Measurements from ENCODE around the gene HUNK.

The HUNK gene

DNA sequence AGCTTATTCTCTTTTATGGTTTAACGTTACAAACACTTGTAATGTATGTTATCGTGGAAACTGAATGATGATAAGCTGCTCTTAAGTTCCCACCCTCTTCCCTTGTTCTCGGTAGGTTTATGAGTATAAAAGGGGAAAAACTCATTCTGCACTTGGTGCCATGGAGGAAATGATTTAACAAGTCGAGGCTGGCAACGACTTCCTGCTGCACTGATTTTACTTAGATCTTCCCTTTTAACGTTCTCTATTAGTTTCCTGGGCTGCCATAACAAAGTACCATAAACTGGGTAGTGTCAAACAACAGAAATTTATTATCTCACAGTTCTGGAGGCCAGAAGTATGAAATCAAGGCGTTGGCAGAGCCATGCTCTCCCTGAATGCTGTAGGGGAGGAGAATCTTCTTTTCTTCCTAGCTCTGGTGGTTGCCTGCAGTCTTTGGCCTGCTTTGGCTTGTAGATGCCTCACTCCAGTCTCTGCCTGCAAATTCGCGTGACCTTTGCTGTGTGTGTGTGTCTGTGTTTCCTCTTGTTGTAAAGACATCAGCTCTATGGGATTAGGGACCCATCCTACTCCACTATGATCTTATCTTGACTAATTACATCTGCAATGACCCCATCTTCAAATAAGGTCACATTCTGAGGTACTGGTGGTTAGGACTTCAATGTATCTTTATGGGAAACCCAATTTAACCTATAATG lies 26.3 kb downstream of the HUNK start:
- no peak for FAIRE-seq

DNA sequence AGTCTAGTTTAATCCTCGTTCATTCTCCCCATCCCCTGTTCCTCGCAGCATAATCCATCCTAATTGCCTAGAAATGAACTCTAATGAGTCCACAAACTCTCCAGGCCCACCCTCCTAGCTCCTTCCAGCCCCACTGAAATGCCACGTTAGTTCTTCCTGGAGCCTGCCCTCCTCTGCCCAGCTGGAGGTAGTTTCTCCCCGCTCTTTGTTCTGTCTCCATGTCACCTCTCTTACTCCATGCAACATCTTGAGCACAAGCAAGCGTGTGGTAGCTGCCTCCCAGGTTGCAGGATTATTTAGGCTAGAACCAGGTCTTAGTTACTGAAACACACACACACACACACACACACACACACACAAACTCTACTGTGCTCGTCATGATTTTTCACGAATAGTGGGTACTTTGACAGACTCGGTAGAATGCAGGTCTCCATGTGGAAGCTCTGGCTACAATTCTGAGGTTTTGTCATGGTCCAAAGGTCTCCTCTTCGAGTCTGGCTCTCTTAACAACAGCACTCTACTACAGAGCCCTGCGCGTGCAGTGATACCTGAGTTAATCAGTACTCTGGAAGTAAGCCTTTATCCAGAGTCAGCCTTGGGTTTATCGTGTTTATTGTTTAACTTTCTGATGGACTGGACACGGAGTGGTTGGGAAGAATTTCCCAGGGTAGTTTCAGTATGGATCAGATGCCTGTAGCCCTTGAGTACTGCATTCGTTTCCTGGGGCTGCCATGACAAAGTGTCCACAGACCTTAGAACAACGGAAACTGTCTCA lies 27.5 kb downstream of the HUNK start:
- no peak for FAIRE-seq

DNA sequence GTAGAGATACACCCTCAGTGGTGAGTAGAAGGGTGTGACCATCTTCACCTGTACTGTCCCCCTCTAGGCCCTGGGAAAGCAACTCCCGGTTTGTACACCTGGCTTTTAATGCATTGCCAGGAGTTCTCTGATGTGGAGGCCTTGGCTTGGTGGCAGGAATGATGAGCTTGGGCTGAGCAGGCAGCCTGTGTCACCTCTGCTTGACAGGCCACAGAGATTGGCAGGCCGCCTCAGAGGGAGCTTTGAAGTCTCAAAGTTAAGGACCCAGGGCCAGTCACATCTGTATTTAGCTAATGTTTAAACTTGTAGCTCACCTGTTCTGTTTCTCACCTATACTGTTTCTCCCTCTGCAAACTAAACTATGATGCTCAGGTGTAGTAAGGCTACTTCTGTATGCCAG lies 28.5 kb downstream of the HUNK start:
- no peak for FAIRE-seq

DNA sequence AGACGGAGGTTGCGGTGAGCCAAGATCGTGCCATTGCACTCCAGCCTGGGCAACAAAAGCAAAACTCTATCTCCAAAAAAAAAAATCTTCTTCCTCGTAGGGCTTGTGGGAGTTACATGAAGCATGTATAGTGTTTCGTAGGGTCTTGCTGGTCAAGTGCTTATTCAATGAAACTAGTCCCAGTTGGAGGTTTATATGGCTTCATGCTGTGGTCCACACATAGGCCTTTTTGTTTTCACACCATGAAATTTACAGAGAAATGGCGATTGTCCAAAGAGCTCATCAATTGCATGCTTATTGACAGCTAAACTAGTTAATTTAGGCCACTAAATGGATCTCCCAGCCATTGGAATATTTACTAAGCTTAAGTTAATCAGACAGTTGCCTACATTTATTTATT lies 29.6 kb downstream of the HUNK start:
- no peak for FAIRE-seq

DNA sequence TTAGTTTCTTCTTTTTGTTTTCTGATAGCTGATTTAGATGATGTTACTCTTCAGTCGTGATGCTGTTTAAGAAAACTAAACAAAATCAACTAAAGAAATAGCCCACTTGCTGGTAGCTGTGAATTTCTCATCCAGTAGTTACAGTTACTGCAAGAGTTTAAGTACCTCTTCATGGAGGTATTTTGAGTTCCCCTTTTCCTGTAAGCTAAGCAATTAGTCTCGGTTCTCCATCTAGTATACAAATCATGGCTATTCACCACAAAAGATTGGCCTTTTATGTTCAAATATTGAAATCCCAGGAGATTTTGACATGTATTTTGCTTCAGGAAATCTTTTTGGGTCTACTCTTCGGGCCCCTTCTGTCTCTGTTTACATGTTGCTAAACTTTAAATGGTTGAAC lies 31.1 kb downstream of the HUNK start:
- FAIRE-seq, result no peak

DNA sequence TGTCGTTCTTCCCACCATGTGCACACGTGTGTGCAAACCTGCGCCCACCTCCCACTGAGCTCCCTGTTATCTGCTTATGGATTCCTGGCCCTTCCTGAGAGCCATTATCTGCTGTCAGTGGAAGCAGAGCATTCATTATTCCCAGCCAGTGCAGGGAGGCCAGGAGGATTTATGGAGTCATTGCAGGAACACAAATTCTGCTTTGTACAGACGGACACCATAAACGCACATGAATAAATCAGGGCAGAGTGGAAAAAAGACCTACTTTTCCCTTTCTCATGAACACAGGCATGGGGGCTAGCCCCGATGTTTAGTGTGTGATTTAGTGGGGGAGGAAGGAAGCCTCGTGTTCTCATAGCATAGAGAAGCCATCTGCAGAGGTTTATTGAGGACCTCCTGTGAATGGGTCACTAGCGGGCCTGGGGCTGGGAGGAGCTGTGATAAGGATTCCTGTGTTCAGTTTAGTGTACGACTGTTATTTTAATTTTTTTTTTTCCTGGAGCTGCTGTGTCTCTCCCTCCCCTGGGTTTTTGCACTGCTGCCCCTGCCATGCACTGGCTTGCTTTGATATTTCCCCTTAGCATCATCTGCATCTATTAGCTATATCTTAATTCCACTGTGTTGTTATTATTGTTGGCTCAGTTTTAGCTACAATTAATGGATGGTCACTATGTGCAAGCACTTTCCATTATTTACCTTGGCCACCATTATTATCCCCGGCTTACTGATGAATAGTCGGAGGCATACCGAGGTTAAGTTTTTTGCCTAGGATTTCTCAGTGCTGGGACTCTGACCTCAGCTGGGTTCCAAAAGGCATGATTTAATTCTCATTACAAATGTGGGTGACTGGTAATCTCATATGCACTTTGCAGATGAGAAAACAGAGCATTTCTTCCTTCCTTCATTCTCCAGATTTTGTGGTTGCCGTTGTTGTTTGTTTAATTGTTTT lies 33.0 kb downstream of the HUNK start:
- no peak for FAIRE-seq

DNA sequence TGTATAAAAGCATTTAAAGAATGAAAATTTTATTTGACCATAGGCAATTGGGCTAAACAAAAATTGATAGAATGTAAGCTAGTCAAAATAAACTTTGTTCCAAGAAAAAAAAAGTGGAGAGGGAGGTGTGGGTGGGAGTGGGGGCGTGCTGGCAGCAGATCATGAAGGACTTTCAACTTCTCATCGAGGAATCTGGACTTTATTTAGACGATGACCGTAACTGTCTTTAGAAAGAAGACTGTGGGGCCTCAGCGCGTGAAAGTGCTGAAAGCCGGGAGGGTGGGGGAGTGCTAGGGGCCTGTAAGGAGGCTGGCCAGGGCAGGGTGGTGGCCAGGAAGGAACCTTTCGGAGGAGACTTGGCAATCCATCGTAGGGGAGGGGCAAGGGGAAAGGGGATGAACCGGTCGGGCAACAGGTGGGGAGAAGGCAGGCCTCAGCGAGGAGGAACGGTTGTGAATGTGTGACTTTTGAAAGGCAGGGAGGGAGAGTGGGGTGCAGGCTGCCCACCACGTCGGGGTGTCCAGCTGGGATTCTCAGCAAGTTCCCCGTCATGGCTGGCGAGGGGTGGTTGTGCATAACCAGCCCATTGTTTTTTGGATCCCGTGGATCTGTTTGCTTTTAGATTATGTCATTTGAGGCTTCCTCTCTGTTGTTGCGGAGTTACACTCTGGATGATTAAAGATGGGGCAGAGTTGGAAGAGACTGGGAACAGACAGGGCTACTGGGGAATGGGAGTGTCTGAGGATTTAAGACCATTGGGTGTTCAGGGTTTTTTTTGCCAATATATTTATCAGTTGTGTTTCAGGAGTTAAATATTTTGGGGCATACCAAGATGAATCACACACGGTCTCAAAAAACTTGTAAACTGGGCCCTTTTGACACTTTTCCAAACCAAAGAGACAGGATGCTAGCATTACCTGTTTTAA lies 35.5 kb downstream of the HUNK start:
- no peak for FAIRE-seq

DNA sequence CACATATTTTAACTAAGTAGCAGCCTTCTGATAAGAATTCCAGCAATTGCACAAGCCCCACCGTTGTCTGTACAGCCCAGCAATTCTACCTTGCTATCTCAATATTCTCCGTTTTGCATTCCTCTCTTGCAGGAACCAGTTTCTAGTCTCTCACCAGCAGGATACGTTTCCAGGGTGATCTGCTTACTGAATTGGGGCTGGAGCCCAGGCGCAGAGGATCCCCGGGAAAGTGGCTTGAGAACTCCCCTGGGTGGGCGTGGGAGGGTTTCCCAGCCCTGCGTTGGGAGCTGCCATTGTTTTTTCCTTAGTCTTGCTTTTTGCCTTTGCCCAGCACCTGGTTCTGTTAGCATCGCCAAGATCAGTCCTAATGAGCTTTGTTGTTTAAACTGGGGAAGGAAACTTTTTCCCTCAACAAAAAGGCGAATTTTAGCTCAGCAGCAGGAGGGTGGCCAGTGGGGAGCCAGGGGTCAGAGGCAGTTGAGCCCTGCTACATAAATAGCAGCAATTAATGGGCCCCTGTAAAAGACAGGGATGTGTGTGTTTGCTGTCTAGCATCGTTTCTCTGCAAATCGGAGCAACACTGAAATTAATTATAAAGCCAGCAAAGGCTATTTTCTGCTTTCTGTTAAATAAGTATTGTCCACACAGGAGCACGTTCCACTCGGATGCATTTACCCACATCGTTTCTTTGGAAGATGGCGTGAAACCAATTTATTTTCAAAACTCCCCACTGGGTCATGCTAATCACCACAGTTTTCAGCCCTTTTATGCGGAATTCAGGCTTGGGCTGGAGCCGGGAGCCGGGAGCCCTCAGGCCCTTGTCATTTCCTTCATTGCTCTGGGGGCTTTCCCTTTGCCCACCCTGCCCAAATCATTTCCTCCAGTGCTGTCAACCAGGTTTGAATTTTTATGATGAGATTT lies 36.6 kb downstream of the HUNK start:
- FAIRE-seq, result no peak

DNA sequence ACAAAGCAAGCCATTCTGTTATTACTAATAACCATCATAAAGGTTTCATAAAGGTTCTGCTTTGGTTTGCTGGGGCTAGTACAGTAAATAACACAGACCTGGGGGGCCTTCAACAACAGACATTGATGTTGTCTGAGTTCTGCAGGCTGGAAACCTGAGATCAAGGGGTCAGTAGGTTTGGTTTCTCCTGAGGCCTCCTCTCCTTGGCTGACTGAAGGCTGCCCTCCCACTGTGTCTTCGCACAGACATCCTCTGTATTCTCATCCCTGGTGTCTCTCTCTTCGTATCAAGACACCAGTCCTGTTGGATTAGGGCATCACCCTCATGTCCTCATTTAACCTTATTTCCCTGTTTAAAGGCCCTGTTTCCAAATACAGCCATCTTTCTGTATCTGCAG lies 37.3 kb downstream of the HUNK start:
- no peak for FAIRE-seq

DNA sequence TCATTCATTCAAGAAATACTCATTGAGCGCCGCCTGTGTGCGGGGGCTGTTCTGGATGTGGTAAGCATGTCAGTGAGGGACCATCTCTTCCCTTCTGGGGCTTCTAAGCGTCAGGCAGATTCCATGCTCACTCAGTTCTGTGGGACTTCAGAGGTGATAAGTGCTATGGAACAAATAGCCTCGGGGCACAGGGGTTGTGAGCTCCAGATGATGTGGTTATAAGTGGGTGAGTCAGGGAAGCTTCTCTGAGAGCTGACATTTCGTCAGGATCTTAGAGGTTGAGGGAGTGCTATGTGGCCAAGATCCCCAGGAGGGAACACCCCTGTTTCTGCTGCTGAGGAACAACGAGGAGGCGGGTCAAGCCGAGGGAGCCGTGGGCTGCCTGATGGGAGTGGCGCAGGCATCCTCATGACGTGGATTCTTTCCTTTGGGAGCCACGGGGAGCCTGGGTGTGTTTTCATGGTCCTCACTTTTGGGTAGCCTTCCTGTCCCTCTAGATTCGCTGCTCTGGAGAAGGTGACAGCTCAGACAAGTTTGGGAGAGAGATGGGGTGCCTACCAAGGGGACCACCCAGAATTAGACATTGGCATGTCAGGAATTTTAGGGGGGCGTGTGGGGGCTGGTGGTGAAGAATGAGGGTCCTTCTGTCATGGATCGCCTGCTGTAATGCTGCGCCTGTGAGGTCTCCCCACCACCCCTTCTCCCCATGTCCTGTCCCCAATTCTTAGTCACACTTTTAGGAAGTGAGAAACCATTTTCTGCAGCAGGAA lies 38.5 kb downstream of the HUNK start:
- FAIRE-seq, result no peak

DNA sequence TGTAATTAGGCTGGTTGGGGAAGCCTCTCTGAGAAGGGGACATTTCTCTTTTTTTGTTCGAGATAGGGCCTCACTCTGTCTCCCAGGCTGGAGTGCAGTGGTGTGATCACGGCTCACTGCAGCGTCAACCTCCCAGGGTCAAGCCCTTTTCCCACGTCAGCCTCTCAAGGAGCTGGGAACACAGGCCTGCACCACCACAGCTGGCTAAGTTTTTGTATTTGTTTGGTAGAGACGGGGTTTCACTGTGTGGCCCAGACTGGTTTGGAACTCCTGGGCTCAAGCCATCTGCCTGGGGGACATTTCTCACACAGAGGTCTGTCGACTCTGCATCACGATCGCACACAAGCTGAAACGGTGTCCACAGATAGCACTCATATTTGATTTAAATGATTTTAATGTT lies 39.7 kb downstream of the HUNK start:
- FAIRE-seq, result no peak

DNA sequence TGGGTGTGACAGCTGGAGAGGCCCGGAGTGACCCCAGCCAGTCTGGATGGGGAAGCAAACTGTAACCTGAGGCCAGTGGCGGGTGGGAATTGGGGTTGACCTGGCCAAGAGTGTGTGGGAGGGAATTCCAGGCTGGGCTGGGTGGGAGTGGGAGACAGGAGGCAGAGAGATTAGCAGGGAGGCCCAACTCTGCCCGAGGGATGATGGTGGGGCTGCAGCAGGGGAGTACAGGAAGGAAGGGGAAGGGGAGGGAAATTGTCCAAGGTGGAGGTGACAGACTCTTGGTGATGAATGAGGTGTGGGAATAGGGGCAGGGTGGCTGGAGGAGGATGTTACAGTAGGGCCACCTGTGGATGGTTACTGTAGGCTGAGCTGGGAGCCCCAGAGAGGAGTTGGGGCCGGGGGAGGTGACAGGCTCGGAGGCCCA lies 40.4 kb downstream of the HUNK start:
- FAIRE-seq, result no peak

DNA sequence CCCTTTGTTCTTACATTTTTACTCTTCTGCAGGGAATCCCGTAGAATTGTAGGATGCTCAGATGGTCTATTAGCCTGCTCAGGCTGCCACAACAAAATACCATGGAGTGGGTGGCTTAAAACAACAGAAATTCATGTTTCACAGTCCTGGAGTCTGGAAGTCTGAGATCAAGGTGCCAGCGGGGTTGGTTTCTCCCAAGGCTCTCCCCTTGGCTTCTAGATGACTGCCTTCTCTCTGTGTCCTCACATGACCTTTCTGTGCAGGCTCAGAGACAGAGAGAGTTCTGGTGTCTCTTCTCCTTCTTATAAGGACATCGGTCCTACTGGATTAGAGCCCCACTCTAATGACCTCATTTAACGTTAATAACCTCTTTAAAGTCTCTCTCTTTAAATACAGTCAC lies 41.7 kb downstream of the HUNK start:
- no peak for FAIRE-seq

DNA sequence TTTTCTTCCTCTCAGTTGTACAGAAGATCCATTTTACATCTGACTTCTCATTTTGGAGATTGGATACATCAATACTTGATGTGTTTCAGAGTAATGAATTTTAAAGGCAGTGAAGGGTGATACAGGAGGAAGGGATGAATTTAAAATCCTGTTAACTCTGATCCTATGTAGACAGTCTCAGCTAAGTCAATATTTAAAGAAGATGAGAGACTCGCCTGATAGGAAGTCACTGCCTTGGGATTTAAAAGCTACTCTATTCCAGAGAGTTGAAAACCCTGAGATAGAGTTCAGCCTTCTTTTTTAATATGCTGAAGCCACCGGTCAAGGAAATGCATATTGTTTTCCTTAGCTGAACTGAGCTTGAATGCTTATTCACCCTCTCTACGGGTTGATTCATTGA lies 42.7 kb downstream of the HUNK start:
- FAIRE-seq, result no peak

DNA sequence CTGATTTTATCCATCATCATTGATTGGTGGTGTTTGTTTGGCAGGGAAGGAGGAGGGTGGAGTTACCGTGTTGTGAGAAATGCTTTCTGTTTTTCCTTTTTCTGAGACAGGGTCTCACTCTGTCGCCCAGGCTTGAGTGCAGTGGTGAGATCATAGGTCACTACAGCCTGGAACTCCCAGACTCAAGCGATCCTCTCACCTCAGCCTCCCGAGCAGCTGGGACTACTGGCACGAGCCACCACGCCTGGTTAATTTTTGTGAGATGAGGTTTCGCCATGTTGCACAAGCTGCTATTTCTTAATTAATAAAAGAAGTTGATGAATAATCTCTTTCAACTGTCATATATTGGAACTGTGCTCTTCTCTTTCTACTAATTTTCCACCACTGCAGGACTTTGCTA lies 44.3 kb downstream of the HUNK start:
- FAIRE-seq, result no peak

DNA sequence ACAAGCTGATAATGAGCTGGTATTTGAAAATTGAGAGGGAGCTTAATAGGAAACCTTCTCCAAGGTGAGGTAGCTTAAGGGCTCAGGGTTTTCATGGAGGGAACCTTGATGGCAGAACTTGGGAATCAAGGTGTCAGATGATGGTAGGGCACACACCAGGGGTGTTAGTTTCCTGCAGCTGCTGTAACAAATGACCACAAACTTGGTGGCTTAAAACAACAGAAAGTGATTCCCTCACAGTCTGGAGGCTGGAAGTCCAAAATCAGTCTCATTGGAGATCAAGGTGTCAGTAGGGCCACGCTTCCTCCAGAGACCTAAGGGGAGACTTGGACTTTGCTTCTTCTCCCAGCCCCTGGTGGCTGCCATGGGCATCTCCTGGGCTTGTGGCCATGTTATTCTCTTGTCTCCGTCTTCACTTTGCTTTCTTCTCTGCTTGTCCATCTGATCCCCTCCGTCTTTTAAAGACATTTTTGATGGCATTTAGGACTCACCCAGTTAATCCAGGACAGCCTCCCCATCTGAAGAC lies 45.5 kb downstream of the HUNK start:
- no peak for FAIRE-seq

DNA sequence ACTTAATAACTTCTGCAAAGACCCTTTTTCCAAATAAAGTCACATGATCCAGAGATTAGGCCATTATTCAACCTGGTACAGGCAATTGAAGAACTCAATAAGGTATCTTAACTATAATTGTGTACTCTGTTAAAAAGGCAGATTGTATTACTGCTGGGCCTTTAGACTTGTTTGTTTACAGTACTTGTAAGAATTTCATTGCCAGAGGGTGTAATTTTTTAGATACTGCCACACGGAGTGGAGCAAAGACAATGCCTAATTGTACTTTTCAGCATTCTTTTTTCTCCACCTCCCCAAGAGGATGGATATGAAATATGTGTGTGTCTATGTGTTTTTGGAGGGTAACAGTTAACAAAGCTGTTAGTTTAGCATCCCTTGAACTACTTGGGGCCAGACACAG lies 47.5 kb downstream of the HUNK start:
- FAIRE-seq, result no peak

DNA sequence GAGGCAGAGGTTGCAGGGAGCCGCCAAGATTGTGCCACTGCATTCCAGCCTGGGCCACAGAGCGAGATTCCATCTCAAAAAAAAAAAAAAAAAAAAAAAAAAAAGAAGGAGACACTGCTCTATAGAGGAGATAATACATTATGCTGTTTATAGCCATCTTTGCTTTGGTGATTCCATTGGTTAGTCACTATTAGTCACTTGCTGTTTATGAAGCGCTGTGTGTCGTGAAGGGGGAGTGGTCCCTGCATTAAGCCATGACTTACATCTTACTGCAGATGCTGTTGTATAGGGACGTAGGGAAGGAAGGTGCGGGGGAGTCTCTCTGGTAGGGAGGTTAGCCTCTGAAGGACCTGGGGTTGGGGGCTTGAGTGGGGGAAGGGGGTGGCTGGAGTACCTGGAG lies 48.3 kb downstream of the HUNK start:
- no peak for FAIRE-seq

DNA sequence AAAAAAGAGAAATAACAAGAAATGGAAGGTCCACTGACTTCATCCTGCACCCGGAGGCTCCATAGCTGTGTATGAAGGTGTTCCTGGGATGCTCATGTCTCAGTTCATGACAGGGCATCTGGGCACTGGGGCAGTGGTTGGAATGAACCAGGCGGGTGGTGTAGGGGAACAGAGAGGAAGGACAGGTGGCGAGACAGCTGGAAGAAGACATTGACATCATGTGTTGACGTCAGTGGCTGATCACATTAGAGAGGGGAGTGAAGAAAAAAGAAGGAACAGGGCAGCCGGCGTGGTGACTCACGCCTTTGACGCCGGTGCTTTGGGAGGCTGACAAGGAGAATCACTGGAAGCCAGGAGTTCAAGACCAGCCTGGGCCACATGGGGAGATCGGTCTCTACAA lies 50.1 kb downstream of the HUNK start:
- no peak for FAIRE-seq

DNA sequence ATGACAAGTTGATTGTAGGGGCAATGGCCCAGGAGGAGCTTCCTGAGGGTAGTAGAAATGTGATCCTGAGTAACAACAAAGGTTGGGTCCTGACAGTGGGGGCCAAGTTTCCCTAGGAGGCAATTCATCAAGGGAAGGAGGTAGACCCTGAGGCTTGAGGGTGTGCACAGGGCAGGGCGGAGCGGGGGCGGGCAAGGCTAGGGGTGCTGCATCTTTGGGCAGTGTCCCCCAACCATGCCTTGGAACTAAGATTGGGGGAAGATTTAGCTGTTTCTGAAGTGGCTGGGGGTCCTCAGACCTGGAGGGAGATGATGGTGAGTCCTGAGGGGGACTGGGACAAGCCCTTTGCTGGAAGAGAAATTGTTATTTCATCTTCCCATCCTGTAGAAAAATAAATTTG lies 50.9 kb downstream of the HUNK start:
- no peak for FAIRE-seq
